ENCODE data around the gene GPR157. TPM values are rescaled to one million over a fixed set of nuclear protein-coding genes. Genes with fewer than 3 reads are reported as not detected.

GPR157 gene
- 1.7 and 3.3 TPM in 2 replicates for total RNA-seq (2014; rRNA removed; shearing (Covaris generic))
- 2.6 and 2.7 TPM in 2 replicates for polyA plus RNA-seq (2016; fragmentation: Nextera tagmentation; extraction: Ambion mirVana)

- 5 to 6% methylated on average over 48 to 63 of the region's 92 CpGs for WGBS, 2 experiments (ENCODE audit: low coverage in 1 of 2, low lambda C conversion rate in 2 of 2, missing lambda C conversion rate in 2 of 2)
- peak within 1 kb of the TSS; percentile 75 for H3K4me3 ChIP-seq
- no peaks in the 10 kb centered on the region for H3K27me3 ChIP-seq (replicated peaks; ENCODE audit: insufficient read depth)
- no peaks in the 10 kb centered on the region for H3K79me2 ChIP-seq (ENCODE audit: insufficient read depth)
- peak within 1 kb of the TSS; percentile 35 for H3K27ac ChIP-seq
- no peaks in the 10 kb centered on the region for H3K9me3 ChIP-seq (ENCODE audit: low read depth)
- peak within 1 kb of the TSS; percentile 72 for H2AFZ ChIP-seq
- H3K36me3 ChIP-seq (ENCODE audit: low read depth) = no peaks in the 10 kb centered on the region
- peak; percentile 90 for DNase-seq
- TF ChIP-seq EZH2phosphoT487 (IDR thresholded peaks at IDR 0.05; ENCODE audit: insufficient read depth, low read depth) (no peak), EZH2 (IDR thresholded peaks at IDR 0.05; ENCODE audit: insufficient read depth, poor library complexity, severe bottlenecking) (no peak)
- peaks cover 14% of the 10 kb centered on the region for H3F3A ChIP-seq (ENCODE audit: insufficient read depth)
- in situ Hi-C loops (cut with MboI) = no loop called here
- H3K4me2 ChIP-seq (ENCODE audit: unreplicated experiment) = peak within 1 kb of the TSS; percentile 77
- peaks cover 12% of the 10 kb centered on the region; the same call in 1 of the 2 replicates for H3K4me1 ChIP-seq (ENCODE audit: insufficient read depth)
- H3K9ac ChIP-seq = peak within 1 kb of the TSS; percentile 74
- no peaks in the 10 kb centered on the region for H3K9me2 ChIP-seq (ENCODE audit: insufficient read depth)
- no peaks in the 10 kb centered on the region for H4K20me1 ChIP-seq (ENCODE audit: insufficient read depth)
Observed at GRCh38 chr1:9128520-9129265, at the start of gene GPR157. Gene GPR157, minus strand, starts transcription at chr1:9129102. Its CDS starts 75 bp downstream, at chr1:9129027.

- no peak for DNase-seq
- no peak overlapping the region for H3K27ac ChIP-seq
- WGBS, 2 experiments (ENCODE audit: low coverage in 1 of 2, low lambda C conversion rate in 2 of 2, missing lambda C conversion rate in 2 of 2) = 90 to 91% methylated on average over 10 of the region's 10 CpGs
- no peak overlapping the region for H3K9ac ChIP-seq
- no peaks in the 10 kb centered on the region for H3K27me3 ChIP-seq (replicated peaks; ENCODE audit: insufficient read depth)
- no peaks in the 10 kb centered on the region for H3F3A ChIP-seq (ENCODE audit: insufficient read depth)
- no peak overlapping the region for H3K4me2 ChIP-seq (ENCODE audit: unreplicated experiment)
- no peaks in the 10 kb centered on the region for H3K9me2 ChIP-seq (ENCODE audit: insufficient read depth)
- no peak overlapping the region for H3K4me3 ChIP-seq
- H3K9me3 ChIP-seq (ENCODE audit: low read depth) = no peaks in the 10 kb centered on the region
- H2AFZ ChIP-seq = no peak overlapping the region
- H4K20me1 ChIP-seq (ENCODE audit: insufficient read depth) = peaks cover 10% of the 10 kb centered on the region
- no peak for TF ChIP-seq EZH2 (IDR thresholded peaks at IDR 0.05; ENCODE audit: insufficient read depth, poor library complexity, severe bottlenecking)
- no peak for TF ChIP-seq EZH2phosphoT487 (IDR thresholded peaks at IDR 0.05; ENCODE audit: insufficient read depth, low read depth)
- H3K79me2 ChIP-seq (ENCODE audit: insufficient read depth) = peaks cover 100% of the 10 kb centered on the region
- H3K36me3 ChIP-seq (ENCODE audit: low read depth) = peaks cover 4% of the 10 kb centered on the region; the same call in 1 of the 2 replicates
- in situ Hi-C loops (cut with MboI) = no loop called here
- H3K4me1 ChIP-seq (ENCODE audit: insufficient read depth) = 0 out of 2 replicates have a peak, but pooled peaks cover 2% of the 10 kb centered on the region
Observed at GRCh38 chr1:9174762-9175161, 45.9 kb upstream of the GPR157 start.

- H3K9ac ChIP-seq = no peak overlapping the region
- no peak overlapping the region for H3K4me3 ChIP-seq
- in situ Hi-C loops (cut with MboI) = no loop called here
- no peaks in the 10 kb centered on the region for H3K9me3 ChIP-seq (ENCODE audit: low read depth)
- H3K9me2 ChIP-seq (ENCODE audit: insufficient read depth) = no peaks in the 10 kb centered on the region
- no peaks in the 10 kb centered on the region for H3K27me3 ChIP-seq (replicated peaks; ENCODE audit: insufficient read depth)
- peaks cover 4% of the 10 kb centered on the region; the same call in 1 of the 2 replicates for H3K36me3 ChIP-seq (ENCODE audit: low read depth)
- H3K4me1 ChIP-seq (ENCODE audit: insufficient read depth) = no peaks in the 10 kb centered on the region
- H2AFZ ChIP-seq = no peak overlapping the region
- peaks cover 100% of the 10 kb centered on the region for H3K79me2 ChIP-seq (ENCODE audit: insufficient read depth)
- TF ChIP-seq EZH2phosphoT487 (IDR thresholded peaks at IDR 0.05; ENCODE audit: insufficient read depth, low read depth) (no peak), EZH2 (IDR thresholded peaks at IDR 0.05; ENCODE audit: insufficient read depth, poor library complexity, severe bottlenecking) (no peak)
- no peaks in the 10 kb centered on the region for H3F3A ChIP-seq (ENCODE audit: insufficient read depth)
- no peak overlapping the region for H3K27ac ChIP-seq
- H4K20me1 ChIP-seq (ENCODE audit: insufficient read depth) = peaks cover 10% of the 10 kb centered on the region
- H3K4me2 ChIP-seq (ENCODE audit: unreplicated experiment) = no peak overlapping the region
- 49 to 51% methylated on average over 4 of the region's 4 CpGs for WGBS, 2 experiments (ENCODE audit: low coverage in 1 of 2, low lambda C conversion rate in 2 of 2, missing lambda C conversion rate in 2 of 2)
- DNase-seq = no peak
Observed at GRCh38 chr1:9174243-9174642, 45.3 kb upstream of the GPR157 start.

GRCh38 chr1:9169601-9170137 is 40.8 kb upstream of the GPR157 start:
- Histone ChIP-seq H3K4me1 (ENCODE audit: insufficient read depth) (peaks cover 2% of the 10 kb centered on the region), H3F3A (ENCODE audit: insufficient read depth) (peaks cover 7% of the 10 kb centered on the region; the same call in 1 of the 2 replicates), H3K9ac (no peak overlapping the region), H3K27me3 (replicated peaks; ENCODE audit: insufficient read depth) (no peaks in the 10 kb centered on the region), H3K36me3 (ENCODE audit: low read depth) (no peaks in the 10 kb centered on the region; the same call in 1 of the 2 replicates), H3K9me2 (ENCODE audit: insufficient read depth) (no peaks in the 10 kb centered on the region), H3K9me3 (ENCODE audit: low read depth) (no peaks in the 10 kb centered on the region), H2AFZ (no peak overlapping the region), H3K4me3 (no peak overlapping the region), H3K79me2 (ENCODE audit: insufficient read depth) (peaks cover 100% of the 10 kb centered on the region), H3K27ac (no peak overlapping the region), H3K4me2 (ENCODE audit: unreplicated experiment) (no peak overlapping the region), H4K20me1 (ENCODE audit: insufficient read depth) (peaks cover 22% of the 10 kb centered on the region)
- WGBS, 2 experiments (ENCODE audit: low coverage in 1 of 2, low lambda C conversion rate in 2 of 2, missing lambda C conversion rate in 2 of 2) = 91 to 92% methylated on average over 10 of the region's 10 CpGs
- no peak for TF ChIP-seq EZH2 (IDR thresholded peaks at IDR 0.05; ENCODE audit: insufficient read depth, poor library complexity, severe bottlenecking)
- TF ChIP-seq EZH2phosphoT487 (IDR thresholded peaks at IDR 0.05; ENCODE audit: insufficient read depth, low read depth) = no peak
- DNase-seq = peak; percentile 50
- in situ Hi-C loops (cut with MboI) = no loop called here
